Hepatocyte (in vitro differentiated cells): ENCODE data around the gene IRX1. TPM values are rescaled to one million over a fixed set of nuclear protein-coding genes. Genes with fewer than 3 reads are reported as not detected.
A peak's percentile ranks its signal among the peaks of the same experiment; 100 is the strongest.

Experiments
- DNase-seq: peaks from one replicate; pipeline ENCODE4 v3.0.0-alpha.2; 2016; ENCODE audit warnings: low spot score
- H2AFZ ChIP-seq: fragments of 200-600 bp; sonication (generic); 2 replicates; pipeline ENCODE4 v1.6.0; 2016; ENCODE audit warnings: antibody characterized with exemption, mild to moderate bottlenecking
- H3K27ac ChIP-seq: fragments of 200-600 bp; sonication (generic); 2 replicates; pipeline ENCODE4 v1.5.1; 2016; ENCODE audit warnings: mild to moderate bottlenecking
- H3K27me3 ChIP-seq: fragments of 200-600 bp; sonication (generic); 2 replicates; pipeline ENCODE4 v1.6.1; 2016
- H3K36me3 ChIP-seq: fragments of 200-600 bp; sonication (generic); replicated peaks from 2 replicates; pipeline ENCODE4 v1.5.1; 2016; ENCODE audit warnings: low read depth; ENCODE audit not compliant: insufficient read depth
- H3K4me1 ChIP-seq: fragments of 200-600 bp; sonication (generic); 2 replicates; pipeline ENCODE4 v1.5.1; 2016; ENCODE audit warnings: mild to moderate bottlenecking, moderate library complexity; ENCODE audit not compliant: insufficient read depth
- H3K4me2 ChIP-seq: fragments of 200-600 bp; sonication (generic); 2 replicates; pipeline ENCODE4 v1.6.0; 2016
- H3K4me3 ChIP-seq: fragments of 200-600 bp; sonication (generic); 2 replicates; pipeline ENCODE4 v1.5.1; 2016; ENCODE audit warnings: mild to moderate bottlenecking
- H3K79me2 ChIP-seq: fragments of 200-600 bp; sonication (generic); 2 replicates; pipeline ENCODE4 v1.6.0; 2017; ENCODE audit warnings: mild to moderate bottlenecking
- H3K9me2 ChIP-seq: fragments of 200-600 bp; sonication (generic); replicated peaks from 2 replicates; pipeline ENCODE4 v1.6.0; 2017; ENCODE audit warnings: mild to moderate bottlenecking; ENCODE audit not compliant: insufficient read depth
- H3K9me3 ChIP-seq: fragments of 200-600 bp; sonication (generic); 2 replicates; pipeline ENCODE4 v1.5.1; 2016; ENCODE audit warnings: low read depth, mild to moderate bottlenecking
- H4K20me1 ChIP-seq: fragments of 200-600 bp; sonication (generic); 2 replicates; pipeline ENCODE4 v1.6.0; 2016; ENCODE audit warnings: mild to moderate bottlenecking; ENCODE audit not compliant: insufficient read depth, poor library complexity, severe bottlenecking
- CTCF ChIP-seq: fragments of 200-600 bp; sonication (generic); IDR thresholded peaks from 2 replicates; pipeline ENCODE4 v1.5.1; 2016; ENCODE audit warnings: antibody characterized with exemption, mild to moderate bottlenecking; ENCODE audit not compliant: poor library complexity
- EZH2 ChIP-seq: fragments of 200-600 bp; sonication (generic); IDR thresholded peaks from 2 replicates; pipeline ENCODE4 v1.6.1; 2016; ENCODE audit warnings: antibody characterized with exemption, mild to moderate bottlenecking, borderline replicate concordance
- EZH2phosphoT487 ChIP-seq: fragments of 200-600 bp; sonication (generic); IDR thresholded peaks from one replicate; pipeline ENCODE4 v1.6.1; 2018; ENCODE audit warnings: antibody characterized with exemption, mild to moderate bottlenecking, low read depth, moderate library complexity; ENCODE audit not compliant: unreplicated experiment, severe bottlenecking
- WGBS: methylation state at CpG from one replicate; pipeline ENCODE4 v1.1.6; 2016; ENCODE audit warnings: low lambda C conversion rate; ENCODE audit errors: missing lambda C conversion rate; 5-methylcytosine and 5-hydroxymethylcytosine counted together
- polyA plus RNA-seq: library from polyadenylated mRNA; unstranded; fragments of >200 nt; fragmentation: Nextera tagmentation; extraction: Ambion mirVana; gene quantifications from 2 replicates; pipeline ENCODE4 v1.2.1, GENCODE V29; 2016
- total RNA-seq: library from RNA; depleted of rRNA; stranded (reverse); fragments of >200 nt; gene quantifications from 2 replicates; pipeline ENCODE4 v1.2.3, GENCODE V29; 2014

IRX1 gene
- total and polyA plus RNA-seq, 2 experiments from 2014 or later = 3.8 to 10.2 TPM

GRCh38 chr5:3594510-3595005 lies 1.1 kb upstream of the IRX1 start:
- no peaks in the 10 kb centered on the region for H3K9me3 ChIP-seq
- H3K27me3 ChIP-seq = peaks cover 93% of the 10 kb centered on the region
- TF ChIP-seq EZH2 (peak; percentile 86), CTCF (peak; percentile 23), EZH2phosphoT487 (no peak)
- H3K27ac ChIP-seq = no peak overlapping the region
- WGBS = 2% methylated on average over 38 of the region's 52 CpGs
- H3K9me2 ChIP-seq = no peaks in the 10 kb centered on the region
- H3K4me3 ChIP-seq = peak overlapping the region; percentile 13
- peak overlapping the region; percentile 79 for H3K4me2 ChIP-seq
- no peaks in the 10 kb centered on the region for H4K20me1 ChIP-seq
- no peaks in the 10 kb centered on the region for H3K79me2 ChIP-seq
- peak overlapping the region; percentile 60 for H2AFZ ChIP-seq
- H3K36me3 ChIP-seq = no peaks in the 10 kb centered on the region
- H3K4me1 ChIP-seq = peaks cover 14% of the 10 kb centered on the region
- DNase-seq = peak; percentile 51

- no peaks in the 10 kb centered on the region for H3K36me3 ChIP-seq
- no peaks in the 10 kb centered on the region for H3K9me3 ChIP-seq
- peak overlapping the region; percentile 57 for H3K4me2 ChIP-seq
- 2% methylated on average over 53 of the region's 63 CpGs for WGBS
- DNase-seq = peak; percentile 22
- no peaks in the 10 kb centered on the region for H4K20me1 ChIP-seq
- H3K27ac ChIP-seq = no peak overlapping the region
- H3K4me3 ChIP-seq = no peak overlapping the region
- peaks cover 93% of the 10 kb centered on the region for H3K27me3 ChIP-seq
- TF ChIP-seq EZH2phosphoT487 (peak; percentile 63), EZH2 (no peak), CTCF (no peak)
- no peaks in the 10 kb centered on the region for H3K9me2 ChIP-seq
- no peaks in the 10 kb centered on the region for H3K79me2 ChIP-seq
- H3K4me1 ChIP-seq = peaks cover 16% of the 10 kb centered on the region
- H2AFZ ChIP-seq = no peak overlapping the region
These were observed 711 bp downstream of the IRX1 start for GRCh38 chr5:3596261-3596825.

DNA sequence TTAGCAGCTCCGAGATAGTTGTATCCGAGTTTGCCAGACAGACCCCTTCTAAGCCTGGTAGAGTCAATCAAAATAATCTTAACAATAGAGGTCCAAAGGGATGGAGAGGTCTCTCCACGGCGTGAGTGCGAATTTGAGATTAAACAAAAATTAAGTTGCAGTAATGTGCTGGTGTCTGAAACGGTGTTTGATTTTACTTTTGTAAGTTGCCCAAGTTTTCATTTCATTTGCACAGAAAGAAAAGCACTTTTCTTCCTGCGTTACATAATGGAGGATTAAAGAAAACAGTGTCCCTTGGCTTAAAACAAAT lies 1.2 kb downstream of the IRX1 start:
- Histone ChIP-seq H3K27ac (no peak overlapping the region), H3K4me2 (peak overlapping the region; percentile 57)

More for the DNA sequence above, 1.2 kb downstream of the IRX1 start:
- H3K9me3 ChIP-seq = no peaks in the 10 kb centered on the region
- peaks cover 14% of the 10 kb centered on the region for H3K4me1 ChIP-seq
- DNase-seq = no peak
- no peak for TF ChIP-seq CTCF
- TF ChIP-seq EZH2 = peak; percentile 99
- peak; percentile 16 for TF ChIP-seq EZH2phosphoT487
- H3K9me2 ChIP-seq = no peaks in the 10 kb centered on the region
- H2AFZ ChIP-seq = no peak overlapping the region
- no peak overlapping the region for H3K4me3 ChIP-seq
- no peaks in the 10 kb centered on the region for H3K36me3 ChIP-seq
- H3K27me3 ChIP-seq = peaks cover 93% of the 10 kb centered on the region
- H3K79me2 ChIP-seq = no peaks in the 10 kb centered on the region
- H4K20me1 ChIP-seq = no peaks in the 10 kb centered on the region
- 6% methylated on average over 7 of the region's 7 CpGs for WGBS
